ENCODE measurements around the gene RAD9A.

- TF ChIP-seq EZH2phosphoT487 (IDR thresholded peaks at IDR 0.05; ENCODE audit: unreplicated experiment): no peak
- TF ChIP-seq, protein P1, sequence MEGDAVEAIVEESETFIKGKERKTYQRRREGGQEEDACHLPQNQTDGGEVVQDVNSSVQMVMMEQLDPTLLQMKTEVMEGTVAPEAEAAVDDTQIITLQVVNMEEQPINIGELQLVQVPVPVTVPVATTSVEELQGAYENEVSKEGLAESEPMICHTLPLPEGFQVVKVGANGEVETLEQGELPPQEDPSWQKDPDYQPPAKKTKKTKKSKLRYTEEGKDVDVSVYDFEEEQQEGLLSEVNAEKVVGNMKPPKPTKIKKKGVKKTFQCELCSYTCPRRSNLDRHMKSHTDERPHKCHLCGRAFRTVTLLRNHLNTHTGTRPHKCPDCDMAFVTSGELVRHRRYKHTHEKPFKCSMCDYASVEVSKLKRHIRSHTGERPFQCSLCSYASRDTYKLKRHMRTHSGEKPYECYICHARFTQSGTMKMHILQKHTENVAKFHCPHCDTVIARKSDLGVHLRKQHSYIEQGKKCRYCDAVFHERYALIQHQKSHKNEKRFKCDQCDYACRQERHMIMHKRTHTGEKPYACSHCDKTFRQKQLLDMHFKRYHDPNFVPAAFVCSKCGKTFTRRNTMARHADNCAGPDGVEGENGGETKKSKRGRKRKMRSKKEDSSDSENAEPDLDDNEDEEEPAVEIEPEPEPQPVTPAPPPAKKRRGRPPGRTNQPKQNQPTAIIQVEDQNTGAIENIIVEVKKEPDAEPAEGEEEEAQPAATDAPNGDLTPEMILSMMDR (conservative IDR thresholded peaks at IDR 0.05; ENCODE audit: low read depth in 2 of 2): no peak
- no peak for TF ChIP-seq POLR2AphosphoS5 (IDR thresholded peaks at IDR 0.05; ENCODE audit: low read depth)
- TF ChIP-seq CREB1 (CRISPR knock-in tag; IDR thresholded peaks at IDR 0.05; ENCODE audit: low read depth): no peak
- no peak for TF ChIP-seq NANOG (IDR thresholded peaks at IDR 0.05; ENCODE audit: borderline replicate concordance)
- TF ChIP-seq EZH2 (IDR thresholded peaks at IDR 0.05; ENCODE audit: low read depth, unreplicated experiment): no peak
- no peak for TF ChIP-seq JUNB (IDR thresholded peaks at IDR 0.05; ENCODE audit: unreplicated experiment)
- no peak for TF ChIP-seq STAT1 (IDR thresholded peaks at IDR 0.05; ENCODE audit: unreplicated experiment)
- TF ChIP-seq REST (IDR thresholded peaks at IDR 0.05; ENCODE audit: unreplicated experiment): no peak
- no peak for TF ChIP-seq ETS1 (IDR thresholded peaks at IDR 0.05)
- TF ChIP-seq, protein P2, sequence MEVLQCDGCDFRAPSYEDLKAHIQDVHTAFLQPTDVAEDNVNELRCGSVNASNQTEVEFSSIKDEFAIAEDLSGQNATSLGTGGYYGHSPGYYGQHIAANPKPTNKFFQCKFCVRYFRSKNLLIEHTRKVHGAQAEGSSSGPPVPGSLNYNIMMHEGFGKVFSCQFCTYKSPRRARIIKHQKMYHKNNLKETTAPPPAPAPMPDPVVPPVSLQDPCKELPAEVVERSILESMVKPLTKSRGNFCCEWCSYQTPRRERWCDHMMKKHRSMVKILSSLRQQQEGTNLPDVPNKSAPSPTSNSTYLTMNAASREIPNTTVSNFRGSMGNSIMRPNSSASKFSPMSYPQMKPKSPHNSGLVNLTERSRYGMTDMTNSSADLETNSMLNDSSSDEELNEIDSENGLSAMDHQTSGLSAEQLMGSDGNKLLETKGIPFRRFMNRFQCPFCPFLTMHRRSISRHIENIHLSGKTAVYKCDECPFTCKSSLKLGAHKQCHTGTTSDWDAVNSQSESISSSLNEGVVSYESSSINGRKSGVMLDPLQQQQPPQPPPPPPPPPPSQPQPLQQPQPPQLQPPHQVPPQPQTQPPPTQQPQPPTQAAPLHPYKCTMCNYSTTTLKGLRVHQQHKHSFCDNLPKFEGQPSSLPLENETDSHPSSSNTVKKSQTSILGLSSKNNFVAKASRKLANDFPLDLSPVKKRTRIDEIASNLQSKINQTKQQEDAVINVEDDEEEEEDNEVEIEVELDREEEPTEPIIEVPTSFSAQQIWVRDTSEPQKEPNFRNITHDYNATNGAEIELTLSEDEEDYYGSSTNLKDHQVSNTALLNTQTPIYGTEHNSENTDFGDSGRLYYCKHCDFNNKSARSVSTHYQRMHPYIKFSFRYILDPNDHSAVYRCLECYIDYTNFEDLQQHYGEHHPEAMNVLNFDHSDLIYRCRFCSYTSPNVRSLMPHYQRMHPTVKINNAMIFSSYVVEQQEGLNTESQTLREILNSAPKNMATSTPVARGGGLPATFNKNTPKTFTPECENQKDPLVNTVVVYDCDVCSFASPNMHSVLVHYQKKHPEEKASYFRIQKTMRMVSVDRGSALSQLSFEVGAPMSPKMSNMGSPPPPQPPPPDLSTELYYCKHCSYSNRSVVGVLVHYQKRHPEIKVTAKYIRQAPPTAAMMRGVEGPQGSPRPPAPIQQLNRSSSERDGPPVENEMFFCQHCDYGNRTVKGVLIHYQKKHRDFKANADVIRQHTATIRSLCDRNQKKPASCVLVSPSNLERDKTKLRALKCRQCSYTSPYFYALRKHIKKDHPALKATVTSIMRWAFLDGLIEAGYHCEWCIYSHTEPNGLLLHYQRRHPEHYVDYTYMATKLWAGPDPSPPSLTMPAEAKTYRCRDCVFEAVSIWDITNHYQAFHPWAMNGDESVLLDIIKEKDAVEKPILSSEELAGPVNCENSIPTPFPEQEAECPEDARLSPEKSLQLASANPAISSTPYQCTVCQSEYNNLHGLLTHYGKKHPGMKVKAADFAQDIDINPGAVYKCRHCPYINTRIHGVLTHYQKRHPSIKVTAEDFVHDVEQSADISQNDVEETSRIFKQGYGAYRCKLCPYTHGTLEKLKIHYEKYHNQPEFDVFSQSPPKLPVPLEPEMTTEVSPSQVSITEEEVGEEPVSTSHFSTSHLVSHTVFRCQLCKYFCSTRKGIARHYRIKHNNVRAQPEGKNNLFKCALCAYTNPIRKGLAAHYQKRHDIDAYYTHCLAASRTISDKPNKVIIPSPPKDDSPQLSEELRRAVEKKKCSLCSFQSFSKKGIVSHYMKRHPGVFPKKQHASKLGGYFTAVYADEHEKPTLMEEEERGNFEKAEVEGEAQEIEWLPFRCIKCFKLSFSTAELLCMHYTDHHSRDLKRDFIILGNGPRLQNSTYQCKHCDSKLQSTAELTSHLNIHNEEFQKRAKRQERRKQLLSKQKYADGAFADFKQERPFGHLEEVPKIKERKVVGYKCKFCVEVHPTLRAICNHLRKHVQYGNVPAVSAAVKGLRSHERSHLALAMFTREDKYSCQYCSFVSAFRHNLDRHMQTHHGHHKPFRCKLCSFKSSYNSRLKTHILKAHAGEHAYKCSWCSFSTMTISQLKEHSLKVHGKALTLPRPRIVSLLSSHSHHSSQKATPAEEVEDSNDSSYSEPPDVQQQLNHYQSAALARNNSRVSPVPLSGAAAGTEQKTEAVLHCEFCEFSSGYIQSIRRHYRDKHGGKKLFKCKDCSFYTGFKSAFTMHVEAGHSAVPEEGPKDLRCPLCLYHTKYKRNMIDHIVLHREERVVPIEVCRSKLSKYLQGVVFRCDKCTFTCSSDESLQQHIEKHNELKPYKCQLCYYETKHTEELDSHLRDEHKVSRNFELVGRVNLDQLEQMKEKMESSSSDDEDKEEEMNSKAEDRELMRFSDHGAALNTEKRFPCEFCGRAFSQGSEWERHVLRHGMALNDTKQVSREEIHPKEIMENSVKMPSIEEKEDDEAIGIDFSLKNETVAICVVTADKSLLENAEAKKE (CRISPR knock-in tag; IDR thresholded peaks at IDR 0.05): no peak
- no peak for TF ChIP-seq ZNF114 (CRISPR knock-in tag; IDR thresholded peaks at IDR 0.05)
- TF ChIP-seq ZNF331 (CRISPR knock-in tag; IDR thresholded peaks at IDR 0.05; ENCODE audit: low read depth): no peak
Observed at GRCh38 chr11:67366546-67366945, 25.2 kb upstream of the RAD9A start.

Measured in GM23338 (cell line).